Measurements from ENCODE around the gene APBB2.

- TF ChIP-seq EZH2 (IDR thresholded peaks at IDR 0.05; ENCODE audit: insufficient read depth, poor library complexity, severe bottlenecking) (no peak), EZH2phosphoT487 (IDR thresholded peaks at IDR 0.05; ENCODE audit: insufficient read depth, low read depth) (no peak)
Observed at GRCh38 chr4:41154010-41154813, 60.1 kb downstream of the APBB2 start.
